BE2C (cell line): ENCODE results near the gene LOC128125822.

Source experiments
- DNase-seq: peaks from one replicate; pipeline ENCODE4 v3.0.0-alpha.2; 2020
- H3K27me3 ChIP-seq: fragments of 250-450 bp; sonication (Bioruptor Pico); 2 replicates; pipeline ENCODE4 v1.5.1; 2020; ENCODE audit warnings: mild to moderate bottlenecking
- H3K36me3 ChIP-seq: fragments of 250-450 bp; sonication (Bioruptor Pico); 2 replicates; pipeline ENCODE4 v1.5.1; 2020; ENCODE audit warnings: mild to moderate bottlenecking
- H3K4me1 ChIP-seq: fragments of 250-450 bp; sonication (Bioruptor Pico); 2 replicates; pipeline ENCODE4 v1.5.1; 2020
- H3K4me3 ChIP-seq: 2 replicates; pipeline ENCODE4 v1.5.1; 2011; ENCODE audit warnings: low read depth, low read length
- H3K9me3 ChIP-seq: fragments of 250-450 bp; sonication (Bioruptor Pico); 2 replicates; pipeline ENCODE4 v1.5.1; 2020
- CTCF ChIP-seq: IDR thresholded peaks from 2 replicates; pipeline ENCODE4 v1.5.1; 2012; ENCODE audit warnings: mild to moderate bottlenecking, low read depth, low read length

Gene LOC128125822

GRCh38 chr6:63576147-63576772 is 4.0 kb downstream of the LOC128125822 start:
- DNase-seq = no peak
- TF ChIP-seq CTCF = no peak
- H3K4me1 ChIP-seq = no peaks in the 10 kb centered on the region
- H3K4me3 ChIP-seq = no peak overlapping the region
- no peaks in the 10 kb centered on the region for H3K27me3 ChIP-seq
- no peaks in the 10 kb centered on the region for H3K9me3 ChIP-seq
- peaks cover 55% of the 10 kb centered on the region for H3K36me3 ChIP-seq

- no peaks in the 10 kb centered on the region for H3K9me3 ChIP-seq
- H3K36me3 ChIP-seq = peaks cover 57% of the 10 kb centered on the region
- no peak for DNase-seq
- no peaks in the 10 kb centered on the region for H3K27me3 ChIP-seq
- no peaks in the 10 kb centered on the region for H3K4me1 ChIP-seq
- H3K4me3 ChIP-seq = no peak overlapping the region
- TF ChIP-seq CTCF = no peak
Measured at GRCh38 chr6:63576985-63577712, 4.9 kb downstream of the LOC128125822 start.

DNA sequence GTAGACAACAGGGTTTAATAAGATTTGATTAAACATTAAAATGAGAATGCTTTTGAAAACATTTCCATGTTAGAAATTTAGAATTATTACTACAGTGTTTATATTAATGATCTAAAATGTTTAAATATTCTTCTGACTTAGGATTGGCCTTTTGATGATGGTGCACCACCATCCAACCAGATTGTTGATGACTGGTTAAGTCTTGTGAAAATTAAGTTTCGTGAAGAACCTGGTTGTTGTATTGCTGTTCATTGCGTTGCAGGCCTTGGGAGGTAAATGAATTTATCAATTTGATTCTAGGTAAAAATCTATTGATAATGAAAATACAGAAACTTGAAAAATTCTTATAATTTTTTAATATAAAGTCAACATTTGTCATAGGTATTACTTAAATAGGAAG is 6.5 kb downstream of the LOC128125822 start:
- no peak for DNase-seq
- no peak overlapping the region for H3K4me3 ChIP-seq
- no peaks in the 10 kb centered on the region for H3K9me3 ChIP-seq
- no peaks in the 10 kb centered on the region for H3K4me1 ChIP-seq
- no peak for TF ChIP-seq CTCF
- H3K36me3 ChIP-seq = peaks cover 52% of the 10 kb centered on the region
- no peaks in the 10 kb centered on the region for H3K27me3 ChIP-seq

DNA sequence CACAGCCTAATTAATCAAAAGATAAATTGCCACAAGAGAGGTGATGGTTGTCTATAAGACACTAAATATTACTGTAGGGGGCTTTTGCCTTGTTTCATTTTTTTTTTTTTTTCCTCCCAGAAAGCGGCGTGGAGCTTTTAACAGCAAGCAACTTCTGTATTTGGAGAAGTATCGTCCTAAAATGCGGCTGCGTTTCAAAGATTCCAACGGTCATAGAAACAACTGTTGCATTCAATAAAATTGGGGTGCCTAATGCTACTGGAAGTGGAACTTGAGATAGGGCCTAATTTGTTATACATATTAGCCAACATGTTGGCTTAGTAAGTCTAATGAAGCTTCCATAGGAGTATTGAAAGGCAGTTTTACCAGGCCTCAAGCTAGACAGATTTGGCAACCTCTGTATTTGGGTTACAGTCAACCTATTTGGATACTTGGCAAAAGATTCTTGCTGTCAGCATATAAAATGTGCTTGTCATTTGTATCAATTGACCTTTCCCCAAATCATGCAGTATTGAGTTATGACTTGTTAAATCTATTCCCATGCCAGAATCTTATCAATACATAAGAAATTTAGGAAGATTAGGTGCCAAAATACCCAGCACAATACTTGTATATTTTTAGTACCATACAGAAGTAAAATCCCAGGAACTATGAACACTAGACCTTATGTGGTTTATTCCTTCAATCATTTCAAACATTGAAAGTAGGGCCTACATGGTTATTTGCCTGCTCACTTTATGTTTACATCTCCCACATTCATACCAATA is 7.8 kb downstream of the LOC128125822 start:
- no peak for DNase-seq
- no peaks in the 10 kb centered on the region for H3K4me1 ChIP-seq
- peaks cover 52% of the 10 kb centered on the region for H3K36me3 ChIP-seq
- no peaks in the 10 kb centered on the region for H3K27me3 ChIP-seq
- no peak overlapping the region for H3K4me3 ChIP-seq
- H3K9me3 ChIP-seq = no peaks in the 10 kb centered on the region
- no peak for TF ChIP-seq CTCF

- DNase-seq = no peak
- H3K4me1 ChIP-seq = no peaks in the 10 kb centered on the region
- no peaks in the 10 kb centered on the region for H3K9me3 ChIP-seq
- H3K4me3 ChIP-seq = no peak overlapping the region
- TF ChIP-seq CTCF = no peak
- no peaks in the 10 kb centered on the region for H3K27me3 ChIP-seq
- H3K36me3 ChIP-seq = peaks cover 52% of the 10 kb centered on the region
Measured at GRCh38 chr6:63580704-63580961, 8.4 kb downstream of the LOC128125822 start.
